Measurements from ENCODE around the gene DSP.

Gene DSP

DNA sequence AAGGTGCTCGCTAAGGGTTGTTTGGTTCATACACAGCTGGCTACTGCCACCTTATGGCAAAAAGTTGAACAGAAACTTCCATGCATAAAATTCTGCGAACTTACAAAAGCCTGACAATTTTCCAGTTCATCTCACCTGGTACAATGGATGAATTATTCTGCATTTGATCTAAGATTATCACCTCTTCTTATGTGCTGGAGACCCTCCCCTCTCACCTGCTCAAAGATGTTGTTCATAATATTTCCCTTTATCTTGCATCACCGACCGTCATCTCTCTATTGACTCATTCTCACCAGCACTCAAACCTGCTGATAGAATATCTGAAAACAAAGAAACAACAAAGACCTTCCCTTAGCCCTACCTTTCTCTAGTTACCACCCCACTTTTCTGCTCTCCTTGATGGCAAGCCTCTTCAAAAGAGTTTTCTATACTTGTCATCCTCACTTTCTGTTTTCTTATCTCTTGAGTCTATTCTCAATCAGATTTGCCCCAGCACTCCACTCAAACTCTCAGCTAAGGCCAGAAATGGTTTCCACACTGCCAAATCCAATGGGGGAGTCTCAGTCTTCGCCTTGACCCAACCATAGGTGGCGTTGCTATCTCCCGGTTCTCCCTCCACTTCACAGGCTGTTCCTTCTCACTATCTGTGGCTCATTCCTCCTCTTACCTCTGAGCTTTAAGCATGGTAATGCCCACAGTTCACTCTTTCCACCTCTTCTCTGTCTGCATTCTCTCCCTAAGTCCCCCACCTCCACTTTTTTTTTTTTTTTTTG, 74.3 kb downstream of the DSP start:
- no peak for FAIRE-seq

DNA sequence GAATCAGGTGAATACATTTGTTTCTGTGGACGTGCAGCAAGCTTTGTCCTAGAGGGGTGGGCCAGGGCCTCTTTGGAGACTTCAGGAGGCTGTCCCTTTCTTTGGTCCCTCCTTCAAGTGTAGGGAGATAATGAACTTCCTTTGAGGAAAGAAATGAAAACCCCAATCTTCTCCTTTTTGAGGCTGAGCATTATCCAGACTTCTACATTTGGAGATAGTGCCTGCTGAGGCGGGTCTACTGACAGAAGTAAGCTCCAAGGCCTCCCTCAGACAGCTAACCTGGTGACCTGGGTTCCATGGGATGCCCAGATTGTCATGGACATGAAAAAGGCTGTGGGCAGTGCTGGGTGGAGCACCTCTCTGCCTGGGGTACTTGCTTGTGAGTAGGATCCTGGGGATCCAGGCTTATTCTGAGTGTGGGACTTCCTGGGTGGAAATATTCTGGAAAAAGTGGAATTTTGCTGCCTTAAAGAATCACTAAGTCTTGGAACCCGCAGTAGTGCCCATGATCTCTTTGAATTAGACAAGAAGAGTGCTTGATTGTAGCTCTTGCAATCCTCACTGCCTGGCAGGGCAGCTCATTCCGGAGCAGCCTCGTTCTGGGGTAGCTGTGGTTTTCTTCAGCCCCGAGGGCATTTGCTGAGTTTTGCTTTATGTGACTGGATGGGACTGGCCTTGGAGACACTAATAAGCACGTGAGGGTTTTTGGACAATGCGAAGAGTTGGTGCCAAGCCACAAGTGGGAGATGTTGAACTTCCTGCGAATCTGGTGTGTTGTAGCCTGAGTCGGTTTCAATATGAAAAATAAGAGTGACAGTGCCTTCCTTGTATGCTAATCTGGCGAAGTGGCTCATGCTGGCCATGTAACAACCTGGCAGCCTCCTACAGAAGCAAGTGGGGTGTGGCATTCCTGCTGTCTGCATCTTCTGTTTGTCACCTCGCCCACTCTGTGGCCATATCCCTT, 76.6 kb downstream of the DSP start:
- no peak for FAIRE-seq

GRCh38 chr6:7621761-7622160, 80.3 kb downstream of the DSP start:
- no peak for FAIRE-seq

GRCh38 chr6:7624796-7625710, 83.6 kb downstream of the DSP start:
- no peak for FAIRE-seq

- FAIRE-seq: no peak
Observed at GRCh38 chr6:7628479-7628878, 87.0 kb downstream of the DSP start.

GRCh38 chr6:7628909-7629308, 87.4 kb downstream of the DSP start:
- no peak for FAIRE-seq

GRCh38 chr6:7629321-7629720, 87.8 kb downstream of the DSP start:
- no peak for FAIRE-seq

DNA sequence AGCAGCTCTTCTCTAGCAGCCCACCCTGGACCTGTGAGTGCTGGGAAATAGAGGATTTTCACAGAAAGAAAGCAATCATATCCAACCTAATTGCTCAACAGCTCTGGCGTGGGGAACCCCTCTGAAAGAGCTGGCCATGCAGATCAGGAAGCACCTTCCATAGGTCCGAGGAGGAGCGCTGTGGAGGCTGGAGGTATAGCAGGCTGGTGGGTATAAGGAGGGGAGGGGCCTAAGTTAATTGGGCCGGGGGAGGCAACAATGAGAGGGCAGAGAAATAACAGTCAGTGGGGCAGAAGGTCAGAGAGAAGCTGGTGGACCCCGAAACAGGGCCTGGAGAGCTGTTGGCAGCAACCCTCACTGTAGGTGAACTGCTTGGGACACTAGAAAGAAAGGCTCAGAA, 89.3 kb downstream of the DSP start:
- no peak for FAIRE-seq

GRCh38 chr6:7631466-7631865, 90.0 kb downstream of the DSP start:
- no peak for FAIRE-seq

DNA sequence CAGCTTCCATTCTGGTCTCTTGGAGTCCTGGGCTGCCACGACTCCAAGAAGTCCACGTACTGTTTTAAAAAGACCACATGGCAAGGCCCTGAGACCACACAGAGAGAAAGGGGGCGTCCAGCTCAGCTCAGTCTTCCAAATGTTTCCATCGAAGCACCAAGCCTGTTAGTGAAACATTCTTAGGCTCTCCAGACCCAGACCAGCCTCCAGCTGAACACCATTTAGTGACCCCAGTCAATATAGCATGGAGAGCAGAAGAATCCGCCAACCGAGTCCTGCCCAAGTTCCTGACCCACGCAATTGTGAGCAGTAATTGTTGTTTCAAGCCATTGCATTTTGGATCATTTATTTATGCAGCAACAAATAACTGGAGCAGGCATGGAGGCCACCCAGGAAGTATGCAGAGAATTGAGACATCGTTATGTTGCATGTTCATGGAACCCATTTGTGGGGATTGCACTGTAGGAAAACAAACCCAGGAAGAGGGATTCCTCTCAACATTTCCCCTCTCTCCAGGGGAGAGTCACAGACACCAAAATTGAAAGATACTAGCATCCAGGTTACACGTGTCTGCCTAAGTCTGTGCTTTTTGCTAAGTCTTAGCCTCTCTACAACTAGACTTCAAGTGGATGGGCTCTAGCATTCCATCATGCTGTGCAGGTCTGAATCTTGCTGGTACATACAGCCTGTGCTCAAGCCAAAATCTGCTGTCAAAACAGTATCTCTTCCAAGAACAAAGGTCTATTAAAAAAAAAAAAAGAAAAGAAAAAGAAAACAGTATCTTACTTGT, 91.2 kb downstream of the DSP start:
- FAIRE-seq: no peak

- no peak for FAIRE-seq
Observed at GRCh38 chr6:7633361-7633760, 91.9 kb downstream of the DSP start.

DNA sequence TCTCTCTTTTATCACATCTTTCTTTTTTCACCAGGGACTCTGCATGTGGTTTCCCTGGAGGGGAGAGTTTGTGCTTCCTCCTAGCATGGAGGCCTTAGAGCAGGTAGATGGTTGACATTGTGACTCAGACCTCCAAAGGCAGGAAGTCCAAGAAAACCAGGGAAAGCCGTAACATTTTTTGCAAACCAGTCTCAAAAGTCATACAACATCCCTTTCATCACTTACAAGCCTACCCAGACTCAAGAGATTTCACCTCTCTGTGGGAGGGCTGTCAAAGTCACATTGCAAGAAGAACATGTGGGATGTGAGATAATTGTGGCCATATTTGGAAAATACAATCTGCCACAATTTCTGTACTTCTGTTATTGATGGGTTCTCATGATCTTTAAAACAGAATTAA, 94.7 kb downstream of the DSP start:
- FAIRE-seq: no peak
